WTC11 (cell line): ENCODE results near the gene MAP1LC3B. TPM values are rescaled to one million over a fixed set of nuclear protein-coding genes. Genes with fewer than 3 reads are reported as not detected.

Experiments used
- ATAC-seq: fragments of 200-7000 bp; cut with Tn5 transposase; 2 replicates; pipeline ENCODE4 v1.10.0; 2021; ENCODE audit warnings: mild to moderate bottlenecking, moderate library complexity
- CTCF ChIA-PET: fragments of 300-600 bp; sonication (Branson Sonifier 250); formaldehyde crosslinking; loops from one replicate; lab custom pipeline; 2021; ENCODE audit warnings: antibody characterized with exemption; lab: Charles Lee
- POLR2A ChIA-PET: fragments of 350-600 bp; sonication (Branson Sonifier 250); formaldehyde crosslinking; loops from one replicate; lab custom pipeline; 2021; ENCODE audit warnings: antibody characterized with exemption; lab: Charles Lee
- DNase-seq: peaks from one replicate; pipeline ENCODE4 v3.0.0; 2021; ENCODE audit warnings: low spot score
- H3K27ac Mint-ChIP-seq: 2 replicates; pipeline ENCODE4 v1.8.0; 2021; ENCODE audit warnings: mixed read lengths
- H3K27me3 Mint-ChIP-seq: 2 replicates; pipeline ENCODE4 v1.8.0; 2021; ENCODE audit warnings: low read depth, mild to moderate bottlenecking, moderate library complexity, mixed read lengths
- H3K36me3 Mint-ChIP-seq: 2 replicates; pipeline ENCODE4 v1.8.0; 2021; ENCODE audit warnings: mixed read lengths
- H3K4me1 Mint-ChIP-seq: 2 replicates; pipeline ENCODE4 v1.8.0; 2022; ENCODE audit warnings: mixed read lengths
- H3K4me3 Mint-ChIP-seq: 2 replicates; pipeline ENCODE4 v1.8.0; 2021; ENCODE audit warnings: mild to moderate bottlenecking, moderate library complexity, mixed read lengths
- H3K9me3 Mint-ChIP-seq: 2 replicates; pipeline ENCODE4 v1.8.0; 2021; ENCODE audit warnings: mixed read lengths
- ESRRA ChIP-seq: sonication (generic); formaldehyde crosslinking; IDR thresholded peaks from 2 replicates; pipeline ENCODE4 v1.8.1; 2022; ENCODE audit warnings: mild to moderate bottlenecking, missing genetic modification reagents, borderline replicate concordance
- GRHL2 ChIP-seq: fragments of 250-450 bp; sonication (Bioruptor Pico); IDR thresholded peaks from 2 replicates; pipeline ENCODE4 v1.8.0; 2022; ENCODE audit warnings: mild to moderate bottlenecking, moderate library complexity; ENCODE audit not compliant: insufficient replicate concordance, severe bottlenecking
- JUN ChIP-seq: sonication (generic); formaldehyde crosslinking; IDR thresholded peaks from 2 replicates; pipeline ENCODE4 v1.8.0; 2023; ENCODE audit warnings: mild to moderate bottlenecking, missing genetic modification reagents
- NFE2L1 ChIP-seq: sonication (generic); formaldehyde crosslinking; IDR thresholded peaks from 2 replicates; pipeline ENCODE4 v1.8.1; 2023; ENCODE audit warnings: missing genetic modification reagents
- NFYB ChIP-seq: sonication (generic); formaldehyde crosslinking; conservative IDR thresholded peaks from 2 replicates; pipeline ENCODE4 v1.8.0; 2022; ENCODE audit warnings: low read depth, missing genetic modification reagents
- TCF7 ChIP-seq: sonication (generic); formaldehyde crosslinking; IDR thresholded peaks from 2 replicates; pipeline ENCODE4 v1.8.0; 2022; ENCODE audit warnings: mild to moderate bottlenecking, low read depth, missing genetic modification reagents, moderate library complexity
- TEAD4 ChIP-seq: sonication (generic); formaldehyde crosslinking; IDR thresholded peaks from 2 replicates; pipeline ENCODE4 v1.8.0; 2022; ENCODE audit warnings: mild to moderate bottlenecking, missing genetic modification reagents
- TP53 ChIP-seq: sonication (generic); formaldehyde crosslinking; IDR thresholded peaks from 2 replicates; pipeline ENCODE4 v1.8.1; 2023; ENCODE audit warnings: mild to moderate bottlenecking, missing genetic modification reagents
- ZNF219 ChIP-seq: sonication (generic); formaldehyde crosslinking; IDR thresholded peaks from 2 replicates; pipeline ENCODE4 v1.8.0; 2023; ENCODE audit warnings: missing genetic modification reagents, mild to moderate bottlenecking, borderline replicate concordance
- ZNF671 ChIP-seq: fragments of 250-450 bp; sonication (Bioruptor Pico); IDR thresholded peaks from 2 replicates; pipeline ENCODE4 v1.8.0; 2021; ENCODE audit warnings: mild to moderate bottlenecking
- total RNA-seq: library from RNA; stranded (reverse); gene quantifications from 3 replicates; pipeline ENCODE4 v1.2.3, GENCODE V29; 2021
- TF ChIP-seq, protein P1 (sequence below): sonication (generic); formaldehyde crosslinking; IDR thresholded peaks from 2 replicates; pipeline ENCODE4 v1.8.0; 2023; ENCODE audit warnings: missing genetic modification reagents, mild to moderate bottlenecking, borderline replicate concordance
- TF ChIP-seq, protein P2 (sequence below): fragments of 250-450 bp; sonication (Bioruptor Pico); IDR thresholded peaks from 2 replicates; pipeline ENCODE4 v1.9.0; 2021; ENCODE audit warnings: mild to moderate bottlenecking, borderline replicate concordance
- TF ChIP-seq, protein P3 (sequence below): sonication (generic); formaldehyde crosslinking; conservative IDR thresholded peaks from 2 replicates; pipeline ENCODE4 v1.8.1; 2022; ENCODE audit warnings: mild to moderate bottlenecking, missing genetic modification reagents
- TF ChIP-seq, protein P4 (sequence below): sonication (generic); formaldehyde crosslinking; IDR thresholded peaks from 2 replicates; pipeline ENCODE4 v1.8.1; 2022; ENCODE audit warnings: missing genetic modification reagents, borderline replicate concordance
- TF ChIP-seq, protein P5 (sequence below): sonication (generic); formaldehyde crosslinking; IDR thresholded peaks from 2 replicates; pipeline ENCODE4 v1.8.1; 2023; ENCODE audit warnings: mild to moderate bottlenecking, missing genetic modification reagents

MAP1LC3B gene
- total RNA-seq, 1 experiment from 2014 or later, result 46.9 TPM

DNA sequence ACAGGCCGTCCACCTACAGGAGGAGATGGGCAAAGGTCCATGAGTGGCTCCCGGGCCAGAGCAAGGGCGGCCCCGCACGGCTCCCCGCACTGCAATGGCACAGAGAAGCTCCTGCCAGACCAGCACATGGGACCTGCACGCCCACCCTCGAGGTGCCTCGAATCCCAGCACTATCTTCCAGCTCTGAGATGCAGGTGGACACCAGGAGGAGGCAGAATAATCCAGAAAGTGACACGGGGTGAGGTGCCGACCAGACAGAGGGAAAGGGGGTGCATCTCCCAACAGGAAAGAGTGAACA is 48.4 kb upstream of the MAP1LC3B start:
- Mint-ChIP-seq H3K36me3 (peaks cover 21% of the 10 kb centered on the region), H3K9me3 (no peaks in the 10 kb centered on the region), H3K4me3 (no peak overlapping the region), H3K27me3 (no peaks in the 10 kb centered on the region), H3K27ac (peak overlapping the region; percentile 89), H3K4me1 (peaks cover 15% of the 10 kb centered on the region)
- no peak for TF ChIP-seq ZNF671 (CRISPR knock-in tag)
- TF ChIP-seq ESRRA (CRISPR knock-in tag), result no peak
- TF ChIP-seq, protein P1, sequence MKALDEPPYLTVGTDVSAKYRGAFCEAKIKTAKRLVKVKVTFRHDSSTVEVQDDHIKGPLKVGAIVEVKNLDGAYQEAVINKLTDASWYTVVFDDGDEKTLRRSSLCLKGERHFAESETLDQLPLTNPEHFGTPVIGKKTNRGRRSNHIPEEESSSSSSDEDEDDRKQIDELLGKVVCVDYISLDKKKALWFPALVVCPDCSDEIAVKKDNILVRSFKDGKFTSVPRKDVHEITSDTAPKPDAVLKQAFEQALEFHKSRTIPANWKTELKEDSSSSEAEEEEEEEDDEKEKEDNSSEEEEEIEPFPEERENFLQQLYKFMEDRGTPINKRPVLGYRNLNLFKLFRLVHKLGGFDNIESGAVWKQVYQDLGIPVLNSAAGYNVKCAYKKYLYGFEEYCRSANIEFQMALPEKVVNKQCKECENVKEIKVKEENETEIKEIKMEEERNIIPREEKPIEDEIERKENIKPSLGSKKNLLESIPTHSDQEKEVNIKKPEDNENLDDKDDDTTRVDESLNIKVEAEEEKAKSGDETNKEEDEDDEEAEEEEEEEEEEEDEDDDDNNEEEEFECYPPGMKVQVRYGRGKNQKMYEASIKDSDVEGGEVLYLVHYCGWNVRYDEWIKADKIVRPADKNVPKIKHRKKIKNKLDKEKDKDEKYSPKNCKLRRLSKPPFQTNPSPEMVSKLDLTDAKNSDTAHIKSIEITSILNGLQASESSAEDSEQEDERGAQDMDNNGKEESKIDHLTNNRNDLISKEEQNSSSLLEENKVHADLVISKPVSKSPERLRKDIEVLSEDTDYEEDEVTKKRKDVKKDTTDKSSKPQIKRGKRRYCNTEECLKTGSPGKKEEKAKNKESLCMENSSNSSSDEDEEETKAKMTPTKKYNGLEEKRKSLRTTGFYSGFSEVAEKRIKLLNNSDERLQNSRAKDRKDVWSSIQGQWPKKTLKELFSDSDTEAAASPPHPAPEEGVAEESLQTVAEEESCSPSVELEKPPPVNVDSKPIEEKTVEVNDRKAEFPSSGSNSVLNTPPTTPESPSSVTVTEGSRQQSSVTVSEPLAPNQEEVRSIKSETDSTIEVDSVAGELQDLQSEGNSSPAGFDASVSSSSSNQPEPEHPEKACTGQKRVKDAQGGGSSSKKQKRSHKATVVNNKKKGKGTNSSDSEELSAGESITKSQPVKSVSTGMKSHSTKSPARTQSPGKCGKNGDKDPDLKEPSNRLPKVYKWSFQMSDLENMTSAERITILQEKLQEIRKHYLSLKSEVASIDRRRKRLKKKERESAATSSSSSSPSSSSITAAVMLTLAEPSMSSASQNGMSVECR, result no peak
- no peak for TF ChIP-seq TCF7
- TF ChIP-seq TEAD4 (CRISPR knock-in tag), result no peak
- TF ChIP-seq NFE2L1 (CRISPR knock-in tag), result no peak
- TF ChIP-seq ZNF219 (CRISPR knock-in tag), result no peak
- TF ChIP-seq, protein P2, sequence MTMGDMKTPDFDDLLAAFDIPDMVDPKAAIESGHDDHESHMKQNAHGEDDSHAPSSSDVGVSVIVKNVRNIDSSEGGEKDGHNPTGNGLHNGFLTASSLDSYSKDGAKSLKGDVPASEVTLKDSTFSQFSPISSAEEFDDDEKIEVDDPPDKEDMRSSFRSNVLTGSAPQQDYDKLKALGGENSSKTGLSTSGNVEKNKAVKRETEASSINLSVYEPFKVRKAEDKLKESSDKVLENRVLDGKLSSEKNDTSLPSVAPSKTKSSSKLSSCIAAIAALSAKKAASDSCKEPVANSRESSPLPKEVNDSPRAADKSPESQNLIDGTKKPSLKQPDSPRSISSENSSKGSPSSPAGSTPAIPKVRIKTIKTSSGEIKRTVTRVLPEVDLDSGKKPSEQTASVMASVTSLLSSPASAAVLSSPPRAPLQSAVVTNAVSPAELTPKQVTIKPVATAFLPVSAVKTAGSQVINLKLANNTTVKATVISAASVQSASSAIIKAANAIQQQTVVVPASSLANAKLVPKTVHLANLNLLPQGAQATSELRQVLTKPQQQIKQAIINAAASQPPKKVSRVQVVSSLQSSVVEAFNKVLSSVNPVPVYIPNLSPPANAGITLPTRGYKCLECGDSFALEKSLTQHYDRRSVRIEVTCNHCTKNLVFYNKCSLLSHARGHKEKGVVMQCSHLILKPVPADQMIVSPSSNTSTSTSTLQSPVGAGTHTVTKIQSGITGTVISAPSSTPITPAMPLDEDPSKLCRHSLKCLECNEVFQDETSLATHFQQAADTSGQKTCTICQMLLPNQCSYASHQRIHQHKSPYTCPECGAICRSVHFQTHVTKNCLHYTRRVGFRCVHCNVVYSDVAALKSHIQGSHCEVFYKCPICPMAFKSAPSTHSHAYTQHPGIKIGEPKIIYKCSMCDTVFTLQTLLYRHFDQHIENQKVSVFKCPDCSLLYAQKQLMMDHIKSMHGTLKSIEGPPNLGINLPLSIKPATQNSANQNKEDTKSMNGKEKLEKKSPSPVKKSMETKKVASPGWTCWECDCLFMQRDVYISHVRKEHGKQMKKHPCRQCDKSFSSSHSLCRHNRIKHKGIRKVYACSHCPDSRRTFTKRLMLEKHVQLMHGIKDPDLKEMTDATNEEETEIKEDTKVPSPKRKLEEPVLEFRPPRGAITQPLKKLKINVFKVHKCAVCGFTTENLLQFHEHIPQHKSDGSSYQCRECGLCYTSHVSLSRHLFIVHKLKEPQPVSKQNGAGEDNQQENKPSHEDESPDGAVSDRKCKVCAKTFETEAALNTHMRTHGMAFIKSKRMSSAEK (CRISPR knock-in tag), result no peak
- TF ChIP-seq NFYB, result no peak
- no peak for TF ChIP-seq TP53 (CRISPR knock-in tag)
- TF ChIP-seq, protein P3, sequence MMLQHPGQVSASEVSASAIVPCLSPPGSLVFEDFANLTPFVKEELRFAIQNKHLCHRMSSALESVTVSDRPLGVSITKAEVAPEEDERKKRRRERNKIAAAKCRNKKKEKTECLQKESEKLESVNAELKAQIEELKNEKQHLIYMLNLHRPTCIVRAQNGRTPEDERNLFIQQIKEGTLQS (CRISPR knock-in tag), result no peak
- TF ChIP-seq, protein P4, sequence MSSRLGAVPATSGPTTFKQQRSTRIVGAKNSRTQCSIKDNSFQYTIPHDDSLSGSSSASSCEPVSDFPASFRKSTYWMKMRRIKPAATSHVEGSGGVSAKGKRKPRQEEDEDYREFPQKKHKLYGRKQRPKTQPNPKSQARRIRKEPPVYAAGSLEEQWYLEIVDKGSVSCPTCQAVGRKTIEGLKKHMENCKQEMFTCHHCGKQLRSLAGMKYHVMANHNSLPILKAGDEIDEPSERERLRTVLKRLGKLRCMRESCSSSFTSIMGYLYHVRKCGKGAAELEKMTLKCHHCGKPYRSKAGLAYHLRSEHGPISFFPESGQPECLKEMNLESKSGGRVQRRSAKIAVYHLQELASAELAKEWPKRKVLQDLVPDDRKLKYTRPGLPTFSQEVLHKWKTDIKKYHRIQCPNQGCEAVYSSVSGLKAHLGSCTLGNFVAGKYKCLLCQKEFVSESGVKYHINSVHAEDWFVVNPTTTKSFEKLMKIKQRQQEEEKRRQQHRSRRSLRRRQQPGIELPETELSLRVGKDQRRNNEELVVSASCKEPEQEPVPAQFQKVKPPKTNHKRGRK, result no peak
- no peak for TF ChIP-seq JUN (CRISPR knock-in tag)
- TF ChIP-seq, protein P5, sequence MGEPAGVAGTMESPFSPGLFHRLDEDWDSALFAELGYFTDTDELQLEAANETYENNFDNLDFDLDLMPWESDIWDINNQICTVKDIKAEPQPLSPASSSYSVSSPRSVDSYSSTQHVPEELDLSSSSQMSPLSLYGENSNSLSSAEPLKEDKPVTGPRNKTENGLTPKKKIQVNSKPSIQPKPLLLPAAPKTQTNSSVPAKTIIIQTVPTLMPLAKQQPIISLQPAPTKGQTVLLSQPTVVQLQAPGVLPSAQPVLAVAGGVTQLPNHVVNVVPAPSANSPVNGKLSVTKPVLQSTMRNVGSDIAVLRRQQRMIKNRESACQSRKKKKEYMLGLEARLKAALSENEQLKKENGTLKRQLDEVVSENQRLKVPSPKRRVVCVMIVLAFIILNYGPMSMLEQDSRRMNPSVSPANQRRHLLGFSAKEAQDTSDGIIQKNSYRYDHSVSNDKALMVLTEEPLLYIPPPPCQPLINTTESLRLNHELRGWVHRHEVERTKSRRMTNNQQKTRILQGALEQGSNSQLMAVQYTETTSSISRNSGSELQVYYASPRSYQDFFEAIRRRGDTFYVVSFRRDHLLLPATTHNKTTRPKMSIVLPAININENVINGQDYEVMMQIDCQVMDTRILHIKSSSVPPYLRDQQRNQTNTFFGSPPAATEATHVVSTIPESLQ (CRISPR knock-in tag), result no peak
- TF ChIP-seq GRHL2 (CRISPR knock-in tag), result no peak
- no peak for DNase-seq
- ChIA-PET POLR2A (no interaction called here), CTCF (no interaction called here)
- no peak for ATAC-seq
